A549 (cell line): ENCODE results near the gene FILIP1L.

ENCODE experiments used
- CHD2 ChIP-seq: fragments of 150-350 bp; IDR thresholded peaks from 2 replicates; pipeline ENCODE4 v1.6.1; 2014; ENCODE audit warnings: low read length; ENCODE audit not compliant: partially characterized antibody
- HMGXB4 ChIP-seq: fragments of 250-450 bp; sonication (Bioruptor Pico); IDR thresholded peaks from 2 replicates; pipeline ENCODE4 v1.5.0; 2021; ENCODE audit warnings: mild to moderate bottlenecking, moderate library complexity, borderline replicate concordance
- JUN ChIP-seq, 2 experiments: fragments of >200 bp; sonication (Bioruptor Twin); formaldehyde crosslinking; IDR thresholded peaks; 2 replicates in 1 of 2; 3 replicates in 1 of 2; pipeline ENCODE4 v1.6.1; 2016 to 2017
- NR3C1 ChIP-seq: fragments of >200 bp; sonication (Bioruptor Twin); formaldehyde crosslinking; IDR thresholded peaks from 3 replicates; pipeline ENCODE4 v1.6.1; 2017
- ZSCAN20 ChIP-seq: fragments of 250-450 bp; sonication (Bioruptor Pico); IDR thresholded peaks from 2 replicates; pipeline ENCODE4 v1.8.0; 2022; ENCODE audit warnings: mild to moderate bottlenecking, moderate library complexity
- TF ChIP-seq, protein P1 (sequence below): fragments of >200 bp; sonication (Bioruptor Twin); formaldehyde crosslinking; IDR thresholded peaks from 3 replicates; pipeline ENCODE4 v1.5.1; 2016

- TF ChIP-seq JUN (IDR thresholded peaks at IDR 0.05) (no peak), ZSCAN20 (CRISPR knock-in tag) (no peak), CHD2 (no peak), HMGXB4 (CRISPR knock-in tag) (no peak), NR3C1 (no peak)
- TF ChIP-seq, protein P1, sequence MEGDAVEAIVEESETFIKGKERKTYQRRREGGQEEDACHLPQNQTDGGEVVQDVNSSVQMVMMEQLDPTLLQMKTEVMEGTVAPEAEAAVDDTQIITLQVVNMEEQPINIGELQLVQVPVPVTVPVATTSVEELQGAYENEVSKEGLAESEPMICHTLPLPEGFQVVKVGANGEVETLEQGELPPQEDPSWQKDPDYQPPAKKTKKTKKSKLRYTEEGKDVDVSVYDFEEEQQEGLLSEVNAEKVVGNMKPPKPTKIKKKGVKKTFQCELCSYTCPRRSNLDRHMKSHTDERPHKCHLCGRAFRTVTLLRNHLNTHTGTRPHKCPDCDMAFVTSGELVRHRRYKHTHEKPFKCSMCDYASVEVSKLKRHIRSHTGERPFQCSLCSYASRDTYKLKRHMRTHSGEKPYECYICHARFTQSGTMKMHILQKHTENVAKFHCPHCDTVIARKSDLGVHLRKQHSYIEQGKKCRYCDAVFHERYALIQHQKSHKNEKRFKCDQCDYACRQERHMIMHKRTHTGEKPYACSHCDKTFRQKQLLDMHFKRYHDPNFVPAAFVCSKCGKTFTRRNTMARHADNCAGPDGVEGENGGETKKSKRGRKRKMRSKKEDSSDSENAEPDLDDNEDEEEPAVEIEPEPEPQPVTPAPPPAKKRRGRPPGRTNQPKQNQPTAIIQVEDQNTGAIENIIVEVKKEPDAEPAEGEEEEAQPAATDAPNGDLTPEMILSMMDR: no peak
Measured at GRCh38 chr3:100087198-100087597, 27.1 kb downstream of the FILIP1L start.
